Measurements from ENCODE around the gene OR6J1.
"Not testable (repeated sequence)": the region's sequence is repeated elsewhere in the genome, so short reads cannot be mapped to it uniquely, and the experiment has no call there.

OR6J1 gene

GRCh38 chr14:22650960-22651521 is 6.9 kb upstream of the OR6J1 start:
- no peak for DNase-seq (ENCODE audit: low read depth in 2 of 2)

- DNase-seq (ENCODE audit: low read depth in 2 of 2), result no peak
Observed at GRCh38 chr14:22650046-22650739, 6.0 kb upstream of the OR6J1 start.

GRCh38 chr14:22648506-22648905 is 4.4 kb upstream of the OR6J1 start:
- no peak for DNase-seq (ENCODE audit: low read depth in 2 of 2)

GRCh38 chr14:22646570-22647254 is 2.6 kb upstream of the OR6J1 start:
- DNase-seq (ENCODE audit: low read depth in 2 of 2), result no peak

- no peak for DNase-seq (ENCODE audit: low read depth in 2 of 2)
Observed at GRCh38 chr14:22641846-22642245, 2.3 kb downstream of the OR6J1 start.

GRCh38 chr14:22640192-22640591 is 4.0 kb downstream of the OR6J1 start:
- no peak for DNase-seq (ENCODE audit: low read depth in 2 of 2)

- not testable (repeated sequence) for DNase-seq (ENCODE audit: low read depth in 2 of 2)
Observed at GRCh38 chr14:22635980-22636379, 8.2 kb downstream of the OR6J1 start.

GRCh38 chr14:22634233-22634900 is 9.8 kb downstream of the OR6J1 start:
- no peak for DNase-seq (ENCODE audit: low read depth in 2 of 2)

GRCh38 chr14:22630486-22630885 is 13.7 kb downstream of the OR6J1 start:
- DNase-seq (ENCODE audit: low read depth in 2 of 2), result no peak

- no peak for DNase-seq (ENCODE audit: low read depth in 2 of 2)
Observed at GRCh38 chr14:22630066-22630465, 14.1 kb downstream of the OR6J1 start.

GRCh38 chr14:22629361-22629760 is 14.8 kb downstream of the OR6J1 start:
- DNase-seq (ENCODE audit: low read depth in 2 of 2), result no peak

GRCh38 chr14:22627506-22628263 is 16.5 kb downstream of the OR6J1 start:
- DNase-seq (ENCODE audit: low read depth in 2 of 2), result no peak

- DNase-seq (ENCODE audit: low read depth in 2 of 2), result no peak
Observed at GRCh38 chr14:22626590-22626989, 17.6 kb downstream of the OR6J1 start.

GRCh38 chr14:22623047-22623446 is 21.1 kb downstream of the OR6J1 start:
- DNase-seq (ENCODE audit: low read depth in 2 of 2), result no peak

- DNase-seq (ENCODE audit: low read depth in 2 of 2), result no peak
Observed at GRCh38 chr14:22622255-22622654, 21.9 kb downstream of the OR6J1 start.

- not testable (repeated sequence) for DNase-seq (ENCODE audit: low read depth in 2 of 2)
Observed at GRCh38 chr14:22615765-22616164, 28.4 kb downstream of the OR6J1 start.

GRCh38 chr14:22614240-22614799 is 29.8 kb downstream of the OR6J1 start:
- DNase-seq (ENCODE audit: low read depth in 2 of 2), result no peak

GRCh38 chr14:22613736-22614239 is 30.4 kb downstream of the OR6J1 start:
- DNase-seq (ENCODE audit: low read depth in 2 of 2), result no peak

GRCh38 chr14:22613106-22613695 is 31.0 kb downstream of the OR6J1 start:
- DNase-seq (ENCODE audit: low read depth in 2 of 2), result no peak

GRCh38 chr14:22610931-22611330 is 33.2 kb downstream of the OR6J1 start:
- no peak for DNase-seq (ENCODE audit: low read depth in 2 of 2)

- DNase-seq (ENCODE audit: low read depth in 2 of 2), result no peak
Observed at GRCh38 chr14:22607291-22607690, 36.9 kb downstream of the OR6J1 start.
